GM19397 (cell line): ENCODE data around the gene TTC34.
"Not testable (repeated sequence)": the region's sequence is repeated elsewhere in the genome, so short reads cannot be mapped to it uniquely, and the experiment has no call there.

Source experiments
- ATAC-seq: cut with Tn5 transposase; IDR thresholded peaks from one replicate; pipeline ENCODE4 v1.9.1; 2021; ENCODE audit warnings: mild to moderate bottlenecking, moderate library complexity; ENCODE audit not compliant: unreplicated experiment

Gene TTC34

DNA sequence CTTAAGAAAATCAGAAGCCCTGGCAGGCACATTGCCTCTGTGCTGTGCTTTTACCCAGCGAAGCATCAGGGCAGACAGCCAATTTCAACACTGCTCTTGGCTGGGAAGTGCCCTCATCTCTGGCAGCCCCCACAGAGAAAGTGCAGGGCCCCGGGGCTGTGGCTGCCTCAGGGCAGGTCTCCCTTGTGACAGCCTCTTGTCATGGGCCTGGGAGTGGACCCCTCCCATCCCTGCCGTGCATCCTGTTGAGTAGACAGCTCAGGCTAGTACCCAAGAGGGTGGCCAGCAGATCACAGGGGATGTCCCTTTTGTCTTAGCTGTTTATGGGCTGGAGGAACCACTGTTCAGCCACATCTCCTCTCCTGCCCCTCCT, 23.3 kb downstream of the TTC34 start:
- no peak for ATAC-seq

DNA sequence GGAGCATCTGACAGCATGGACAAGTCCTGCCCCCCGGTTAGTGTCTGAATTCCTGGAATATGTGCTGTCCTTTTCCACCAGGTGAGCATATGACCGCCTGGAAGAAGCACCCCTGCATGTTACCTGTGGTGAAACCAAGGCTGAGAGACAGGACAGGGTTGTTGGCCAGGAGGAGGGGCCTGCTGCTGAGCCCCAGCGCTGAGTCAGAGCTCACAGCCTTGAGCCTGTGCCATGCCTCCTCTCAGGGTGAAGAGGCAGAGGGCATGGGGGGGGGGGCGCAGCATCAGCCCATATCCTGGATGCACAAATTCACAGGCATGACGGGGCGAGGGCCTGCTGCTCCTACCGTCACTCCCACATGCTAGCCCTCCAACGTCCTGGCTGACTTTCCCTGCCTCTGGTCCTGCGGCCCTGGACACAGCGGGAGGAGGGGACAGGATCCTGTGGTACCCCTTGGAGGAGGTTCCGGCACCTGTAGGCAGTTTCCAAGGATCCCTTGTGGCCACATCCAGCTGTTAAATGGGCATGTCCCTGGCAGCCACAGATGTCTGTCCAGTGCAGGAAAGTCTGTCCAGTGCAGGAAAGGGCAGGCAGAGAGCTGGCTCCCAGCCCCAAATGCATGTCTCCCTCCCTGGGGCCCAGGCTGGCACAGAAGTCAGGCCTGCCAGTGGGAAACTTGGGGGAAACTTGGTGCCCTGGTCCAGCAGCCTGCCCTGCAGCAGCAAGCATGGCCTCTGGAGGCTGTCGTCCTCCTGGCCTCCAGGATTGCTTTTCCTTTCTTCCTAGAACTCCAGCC, 23.9 kb downstream of the TTC34 start:
- no peak for ATAC-seq

DNA sequence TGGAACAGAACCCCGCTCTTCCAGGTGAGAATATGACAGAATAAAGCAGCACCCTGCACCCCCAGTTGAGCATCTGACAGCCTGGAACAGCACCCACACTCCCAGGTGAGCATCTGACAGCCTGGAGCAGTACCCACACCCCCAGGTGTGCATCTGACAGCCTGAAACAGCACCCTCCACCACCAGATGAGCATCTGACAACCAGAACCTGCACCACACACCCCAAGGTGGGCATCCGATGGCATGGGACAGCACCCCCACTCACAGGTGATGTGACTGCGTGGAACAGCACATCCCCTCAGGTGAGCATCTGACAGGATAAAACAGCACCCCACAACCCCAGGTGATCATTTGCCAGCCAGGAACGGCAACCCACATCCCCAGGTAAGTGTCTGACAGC, 26.2 kb downstream of the TTC34 start:
- ATAC-seq: not testable (repeated sequence)

DNA sequence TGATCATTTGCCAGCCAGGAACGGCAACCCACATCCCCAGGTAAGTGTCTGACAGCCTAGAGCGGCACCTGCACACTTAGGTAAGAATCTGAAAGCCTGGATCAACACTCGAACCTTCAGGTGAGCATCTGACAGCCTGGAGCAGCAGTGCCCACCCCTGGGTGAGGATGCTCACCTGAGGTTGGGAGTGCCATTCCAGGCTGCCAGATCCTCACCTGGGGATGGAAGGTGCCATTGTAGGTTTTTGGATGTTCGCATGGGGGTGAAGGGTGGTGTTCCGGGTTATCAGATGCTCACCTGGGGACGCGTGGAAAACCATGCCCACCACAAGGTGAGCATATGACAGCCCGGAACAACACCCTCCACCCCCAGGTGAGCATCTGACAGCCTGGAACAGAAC, 33.4 kb downstream of the TTC34 start:
- not testable (repeated sequence) for ATAC-seq

- ATAC-seq: not testable (repeated sequence)
These were observed 42.1 kb downstream of the TTC34 start for GRCh38 chr1:2759433-2759832.

DNA sequence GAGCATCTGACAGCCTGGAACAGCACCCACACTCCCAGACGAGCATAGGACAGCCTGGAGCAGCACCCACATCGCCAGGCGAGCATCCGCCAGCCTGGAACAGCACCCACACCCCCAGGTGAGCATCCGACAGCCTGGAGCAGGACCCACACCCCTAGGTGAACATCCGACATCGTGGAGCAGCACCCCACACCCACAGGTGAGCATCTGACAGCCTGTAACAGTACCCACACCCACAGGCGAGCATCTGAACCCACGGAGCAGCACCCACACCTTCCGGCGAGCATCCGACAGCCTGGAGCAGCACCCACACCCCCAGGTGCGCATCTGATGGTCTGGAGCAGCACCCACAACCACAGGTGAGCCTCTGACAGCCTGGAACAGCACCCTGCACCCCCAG, 44.0 kb downstream of the TTC34 start:
- not testable (repeated sequence) for ATAC-seq

DNA sequence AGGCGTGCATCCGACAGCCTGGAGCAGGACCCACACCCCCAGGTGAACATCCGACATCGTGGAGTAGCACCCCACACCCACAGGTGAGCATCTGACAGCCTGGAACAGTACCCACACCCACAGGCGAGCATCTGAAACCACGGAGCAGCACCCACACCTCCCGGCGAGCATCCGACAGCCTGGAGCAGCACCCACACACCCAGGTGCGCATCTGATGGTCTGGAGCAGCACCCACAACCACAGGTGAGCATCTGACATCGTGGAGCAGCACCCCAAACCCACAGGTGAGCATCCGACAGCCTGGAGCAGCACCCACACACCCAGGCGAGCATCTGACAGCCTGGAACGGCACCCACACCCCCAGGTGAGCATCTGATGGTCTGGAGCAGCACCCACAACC, 46.1 kb downstream of the TTC34 start:
- not testable (repeated sequence) for ATAC-seq

DNA sequence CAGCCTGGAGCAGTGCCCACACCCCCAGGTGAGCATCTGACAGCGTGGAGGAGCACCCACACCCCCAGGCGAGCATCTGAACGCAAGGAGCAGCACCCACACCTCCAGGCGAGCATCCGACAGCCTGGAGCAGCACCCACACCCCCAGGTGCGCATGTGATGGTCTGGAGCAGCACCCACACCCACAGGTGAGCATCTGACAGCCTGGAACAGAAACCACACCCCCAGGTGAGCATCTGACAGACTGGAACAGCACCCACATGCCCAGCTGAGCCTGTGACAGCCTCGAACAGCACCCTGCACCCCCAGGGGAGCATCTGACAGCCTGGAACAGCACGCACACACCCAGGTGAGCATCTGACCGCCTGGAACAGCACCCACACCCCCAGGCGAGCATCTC, 46.9 kb downstream of the TTC34 start:
- not testable (repeated sequence) for ATAC-seq

DNA sequence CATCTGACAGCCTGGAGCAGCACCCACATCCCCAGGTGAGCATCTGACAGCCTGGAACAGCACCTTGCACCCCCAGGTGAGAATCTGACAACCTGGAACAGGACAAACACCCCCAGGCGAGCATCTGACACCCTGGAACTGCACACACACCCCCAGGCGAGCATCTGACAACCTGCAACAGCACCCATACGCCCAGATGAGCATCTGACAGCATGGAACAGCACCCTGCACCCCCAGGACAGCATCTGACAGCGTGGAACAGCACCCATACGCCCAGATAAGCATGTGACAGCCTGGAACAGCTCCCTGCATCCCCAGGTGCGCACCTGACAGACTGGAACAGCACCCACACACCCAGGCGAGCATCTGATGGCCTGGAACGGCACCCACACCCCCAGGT, 49.0 kb downstream of the TTC34 start:
- ATAC-seq: not testable (repeated sequence)

- not testable (repeated sequence) for ATAC-seq
These were observed 49.6 kb downstream of the TTC34 start for GRCh38 chr1:2751866-2752265.

DNA sequence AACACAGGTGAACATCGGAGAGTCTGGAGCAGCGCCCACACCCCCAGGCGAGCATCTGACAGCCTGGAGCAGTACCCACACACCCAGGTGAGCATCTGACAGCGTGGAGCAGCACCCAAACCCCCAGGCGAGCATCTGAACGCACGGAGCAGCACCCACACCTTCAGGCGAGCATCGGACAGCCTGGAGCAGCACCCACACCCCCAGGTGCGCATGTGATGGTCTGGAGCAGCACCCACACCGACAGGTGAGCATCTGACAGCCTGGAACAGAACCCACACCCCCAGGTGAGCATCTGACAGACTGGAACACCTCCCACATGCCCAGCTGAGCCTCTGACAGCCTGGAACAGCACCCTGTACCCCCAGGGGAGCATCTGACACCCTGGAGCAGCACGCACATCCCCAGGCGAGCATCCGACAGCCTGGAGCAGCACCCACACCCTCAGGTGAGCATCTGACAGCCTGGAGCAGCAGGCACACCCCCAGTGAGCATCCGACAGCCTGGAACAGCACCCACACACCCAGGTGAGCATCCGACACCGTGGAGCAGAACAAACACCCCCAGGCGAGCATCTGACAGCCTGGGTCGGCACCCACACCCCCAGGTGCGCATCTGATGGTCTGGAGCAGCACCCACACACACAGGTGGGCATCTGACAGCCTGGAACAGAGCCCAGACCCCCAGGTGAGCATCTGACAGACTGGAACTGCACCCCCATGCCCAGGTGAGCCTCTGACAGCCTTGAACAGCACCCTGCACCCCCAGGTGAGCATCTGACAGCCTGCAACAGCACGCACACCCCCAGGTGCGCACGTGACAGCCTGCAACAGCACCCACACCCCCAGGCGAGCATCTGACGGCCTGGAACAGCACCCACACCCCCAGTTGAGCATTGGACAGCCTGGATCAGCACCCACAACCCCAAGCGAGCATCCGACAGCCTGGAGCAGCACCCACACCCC, 50.4 kb downstream of the TTC34 start:
- not testable (repeated sequence) for ATAC-seq

DNA sequence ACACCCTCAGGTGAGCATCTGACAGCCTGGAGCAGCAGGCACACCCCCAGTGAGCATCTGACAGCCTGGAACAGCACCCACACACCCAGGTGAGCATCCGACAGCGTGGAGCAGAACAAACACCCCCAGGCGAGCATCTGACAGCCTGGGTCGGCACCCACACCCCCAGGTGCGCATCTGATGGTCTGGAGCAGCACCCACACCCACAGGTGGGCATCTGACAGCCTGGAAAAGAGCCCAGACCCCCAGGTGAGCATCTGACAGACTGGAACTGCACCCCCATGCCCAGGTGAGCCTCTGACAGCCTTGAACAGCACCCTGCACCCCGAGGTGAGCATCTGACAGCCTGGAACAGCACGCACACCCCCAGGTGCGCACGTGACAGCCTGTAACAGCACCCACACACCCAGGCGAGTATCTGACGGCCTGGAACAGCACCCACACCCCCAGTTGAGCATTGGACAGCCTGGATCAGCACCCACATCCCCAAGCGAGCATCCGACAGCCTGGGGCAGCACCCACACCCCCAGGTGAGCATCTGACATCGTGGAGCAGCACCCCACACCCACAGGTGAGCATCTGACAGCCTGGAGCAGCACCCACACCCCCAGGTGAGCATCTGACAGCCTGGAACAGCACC, 51.3 kb downstream of the TTC34 start:
- not testable (repeated sequence) for ATAC-seq

GRCh38 chr1:2748626-2749025, 52.9 kb downstream of the TTC34 start:
- ATAC-seq: not testable (repeated sequence)

- not testable (repeated sequence) for ATAC-seq
These were observed 106.7 kb downstream of the TTC34 start for GRCh38 chr1:2694796-2695195.

DNA sequence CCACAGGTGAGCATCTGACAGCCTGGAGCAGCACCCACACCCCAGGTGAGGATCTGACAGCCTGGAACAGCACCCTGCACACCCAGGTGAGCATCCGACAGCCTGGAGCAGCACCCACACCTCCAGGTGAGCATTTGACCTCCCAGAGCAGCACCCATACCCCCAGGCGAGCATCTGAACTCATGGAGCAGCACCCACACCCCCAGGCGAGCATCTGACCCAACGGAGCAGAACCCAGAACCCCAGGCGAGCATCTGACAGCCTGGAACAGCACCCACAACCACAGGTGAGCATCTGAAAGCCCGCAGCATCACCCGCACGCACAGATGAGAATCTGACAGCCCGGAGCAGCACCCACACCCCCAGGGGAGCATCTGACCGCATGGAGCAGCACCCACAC, 111.3 kb downstream of the TTC34 start:
- ATAC-seq: not testable (repeated sequence)

- ATAC-seq: not testable (repeated sequence)
These were observed 113.2 kb downstream of the TTC34 start for GRCh38 chr1:2688336-2688665.

- ATAC-seq: not testable (repeated sequence)
These were observed 113.7 kb downstream of the TTC34 start for GRCh38 chr1:2687638-2688335.

- ATAC-seq: not testable (repeated sequence)
These were observed 114.3 kb downstream of the TTC34 start for GRCh38 chr1:2687174-2687591.

GRCh38 chr1:2686091-2686863, 115.2 kb downstream of the TTC34 start:
- ATAC-seq: not testable (repeated sequence)

DNA sequence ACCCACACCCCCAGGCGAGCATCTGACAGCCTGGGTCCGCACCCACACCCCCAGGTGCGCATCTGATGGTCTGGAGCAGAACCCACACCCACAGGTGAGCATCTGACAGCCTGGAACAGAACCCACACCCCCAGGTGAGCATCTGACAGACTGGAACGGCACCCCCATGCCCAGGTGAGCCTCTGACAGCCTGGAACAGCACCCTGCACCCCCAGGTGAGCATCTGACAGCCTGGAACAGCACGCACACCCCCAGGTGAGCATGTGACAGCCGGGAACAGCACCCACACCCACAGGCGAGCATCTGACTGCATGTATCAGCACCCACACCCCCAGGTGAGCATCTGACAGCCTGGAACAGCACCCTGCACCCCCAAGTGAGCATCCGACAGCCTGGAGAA, 115.8 kb downstream of the TTC34 start:
- not testable (repeated sequence) for ATAC-seq
